ENCODE results near the gene OR2A7. TPM values are rescaled to one million over a fixed set of nuclear protein-coding genes. Genes with fewer than 3 reads are reported as not detected.
"Not testable (repeated sequence)": the region's sequence is repeated elsewhere in the genome, so short reads cannot be mapped to it uniquely, and the experiment has no call there.

Gene OR2A7
- total RNA-seq, 4 donors from 2014 or later = 0.17 to 0.75 TPM; not detected in 2

GRCh38 chr7:144256112-144256511, 8.5 kb downstream of the OR2A7 start:
- no peak for TF ChIP-seq CTCF (IDR thresholded peaks at IDR 0.05 in 4 of 5, conservative IDR thresholded peaks at IDR 0.05 in 1 of 5)
- no peak for TF ChIP-seq POLR2A (IDR thresholded peaks at IDR 0.05)
- in situ Hi-C loops (cut with MboI; ENCODE audit: low sequenced_read_pairs in 4 of 4) = no loop called here

GRCh38 chr7:144255471-144255897, 9.1 kb downstream of the OR2A7 start:
- no peak overlapping the region for H3K4me3 ChIP-seq
- no peaks in the 10 kb centered on the region for H3K36me3 ChIP-seq
- H3K9me3 ChIP-seq = no peaks in the 10 kb centered on the region
- intact Hi-C loops (cut with DNase I; ENCODE audit: low total_unique reads) = no loop called here
- no peak overlapping the region for H3K27ac ChIP-seq
- ATAC-seq = no peak
- TF ChIP-seq POLR2A (IDR thresholded peaks at IDR 0.05) = no peak
- TF ChIP-seq CTCF (IDR thresholded peaks at IDR 0.05 in 4 of 5, conservative IDR thresholded peaks at IDR 0.05 in 1 of 5) = no peak
- no peak for DNase-seq
- in situ Hi-C loops (cut with MboI; ENCODE audit: low sequenced_read_pairs in 4 of 4) = no loop called here
- no peaks in the 10 kb centered on the region for H3K27me3 ChIP-seq
- no peaks in the 10 kb centered on the region for H3K4me1 ChIP-seq

More at GRCh38 chr7:144256112-144256511, 8.5 kb downstream of the OR2A7 start:
- intact Hi-C loops (cut with DNase I; ENCODE audit: low total_unique reads) = no loop called here
- ATAC-seq (no peak), DNase-seq (no peak)
- H3K9me3 ChIP-seq = no peaks in the 10 kb centered on the region
- no peak overlapping the region for H3K27ac ChIP-seq
- no peaks in the 10 kb centered on the region for H3K4me1 ChIP-seq
- no peak overlapping the region for H3K4me3 ChIP-seq
- no peaks in the 10 kb centered on the region for H3K36me3 ChIP-seq
- no peaks in the 10 kb centered on the region for H3K27me3 ChIP-seq

GRCh38 chr7:144252307-144252706, 12.3 kb downstream of the OR2A7 start:
- in situ Hi-C loops (cut with MboI; ENCODE audit: low sequenced_read_pairs in 4 of 4); H3K27ac ChIP-seq; intact Hi-C loops (cut with DNase I; ENCODE audit: low total_unique reads); H3K9me3 ChIP-seq; H3K4me1 ChIP-seq; H3K4me3 ChIP-seq; ATAC-seq; H3K27me3 ChIP-seq; H3K36me3 ChIP-seq; DNase-seq: not testable (repeated sequence)

- ATAC-seq; H3K9me3 ChIP-seq; H3K4me3 ChIP-seq; DNase-seq; H3K27me3 ChIP-seq; H3K36me3 ChIP-seq; in situ Hi-C loops (cut with MboI; ENCODE audit: low sequenced_read_pairs in 4 of 4); H3K4me1 ChIP-seq; H3K27ac ChIP-seq; intact Hi-C loops (cut with DNase I; ENCODE audit: low total_unique reads): not testable (repeated sequence)
These were observed 16.8 kb downstream of the OR2A7 start for GRCh38 chr7:144247674-144248330.

GRCh38 chr7:144246967-144247366, 17.6 kb downstream of the OR2A7 start:
- H3K36me3 ChIP-seq; H3K27me3 ChIP-seq; in situ Hi-C loops (cut with MboI; ENCODE audit: low sequenced_read_pairs in 4 of 4); H3K4me1 ChIP-seq; ATAC-seq; H3K4me3 ChIP-seq; DNase-seq; H3K27ac ChIP-seq; intact Hi-C loops (cut with DNase I; ENCODE audit: low total_unique reads); H3K9me3 ChIP-seq: not testable (repeated sequence)

GRCh38 chr7:144245372-144245771, 19.2 kb downstream of the OR2A7 start:
- H3K27ac ChIP-seq; H3K36me3 ChIP-seq; intact Hi-C loops (cut with DNase I; ENCODE audit: low total_unique reads); H3K4me3 ChIP-seq; ATAC-seq; DNase-seq; in situ Hi-C loops (cut with MboI; ENCODE audit: low sequenced_read_pairs in 4 of 4); H3K27me3 ChIP-seq; H3K9me3 ChIP-seq; H3K4me1 ChIP-seq: not testable (repeated sequence)

GRCh38 chr7:144239365-144239764, 25.2 kb downstream of the OR2A7 start, which contains the start of gene OR2A42:
Gene OR2A42, minus strand, starts transcription at chr7:144239605. Its CDS starts 6,762 bp downstream, at chr7:144232843.
- H3K4me1 ChIP-seq; ATAC-seq; DNase-seq; intact Hi-C loops (cut with DNase I; ENCODE audit: low total_unique reads); H3K4me3 ChIP-seq; H3K27ac ChIP-seq; H3K27me3 ChIP-seq; H3K36me3 ChIP-seq; in situ Hi-C loops (cut with MboI; ENCODE audit: low sequenced_read_pairs in 4 of 4); H3K9me3 ChIP-seq: not testable (repeated sequence)

- H3K36me3 ChIP-seq; H3K4me3 ChIP-seq; intact Hi-C loops (cut with DNase I; ENCODE audit: low total_unique reads); in situ Hi-C loops (cut with MboI; ENCODE audit: low sequenced_read_pairs in 4 of 4); H3K9me3 ChIP-seq; H3K4me1 ChIP-seq; DNase-seq; H3K27me3 ChIP-seq; H3K27ac ChIP-seq; ATAC-seq: not testable (repeated sequence)
These were observed 26.0 kb downstream of the OR2A7 start for GRCh38 chr7:144238530-144239082.

GRCh38 chr7:144233039-144233438, 31.6 kb downstream of the OR2A7 start:
- intact Hi-C loops (cut with DNase I; ENCODE audit: low total_unique reads); ATAC-seq; in situ Hi-C loops (cut with MboI; ENCODE audit: low sequenced_read_pairs in 4 of 4): not testable (repeated sequence)

GRCh38 chr7:144231027-144231426, 33.6 kb downstream of the OR2A7 start:
- H3K27me3 ChIP-seq; ATAC-seq; H3K27ac ChIP-seq; H3K4me1 ChIP-seq; H3K36me3 ChIP-seq; H3K9me3 ChIP-seq; in situ Hi-C loops (cut with MboI; ENCODE audit: low sequenced_read_pairs in 4 of 4); H3K4me3 ChIP-seq; DNase-seq; intact Hi-C loops (cut with DNase I; ENCODE audit: low total_unique reads): not testable (repeated sequence)

More at GRCh38 chr7:144233039-144233438, 31.6 kb downstream of the OR2A7 start:
- H3K4me3 ChIP-seq, DNase-seq, H3K27me3 ChIP-seq, H3K36me3 ChIP-seq, H3K4me1 ChIP-seq, H3K27ac ChIP-seq, H3K9me3 ChIP-seq: not testable (repeated sequence)

Data from gastrocnemius medialis (tissue), 4 donors.